Panc1 (cell line): ENCODE data around the gene TARBP1.

Experiments used
- CTCF ChIP-seq: fragments of 450-650 bp; IDR thresholded peaks from 2 replicates; pipeline ENCODE4 v1.5.1; 2017; ENCODE audit warnings: mild to moderate bottlenecking
- POLR2AphosphoS5 ChIP-seq: IDR thresholded peaks from 2 replicates; pipeline ENCODE4 v1.6.1; 2012; ENCODE audit warnings: mild to moderate bottlenecking, low read depth, low read length, moderate library complexity
- REST ChIP-seq, 2 experiments: IDR thresholded peaks; 2 replicates each; pipeline ENCODE4 v1.6.1; 2011 to 2012; ENCODE audit warnings: low read depth in 2 of 2, control low read depth in 1 of 2, low read length in 1 of 2, mild to moderate bottlenecking in 1 of 2, moderate library complexity in 1 of 2; ENCODE audit not compliant: insufficient read depth in 1 of 2
- SIN3A ChIP-seq: IDR thresholded peaks from 2 replicates; pipeline ENCODE4 v1.6.1; 2012; ENCODE audit warnings: low read depth, mild to moderate bottlenecking, low read length, moderate library complexity, borderline replicate concordance; ENCODE audit not compliant: insufficient read depth
- TCF7L2 ChIP-seq: IDR thresholded peaks from 2 replicates; pipeline ENCODE4 v1.6.1; 2011; ENCODE audit warnings: mild to moderate bottlenecking, low read depth, low read length, inconsistent platforms

- TF ChIP-seq REST (IDR thresholded peaks at IDR 0.05; ENCODE audit: insufficient read depth in 1 of 2, low read depth in 2 of 2, low read length in 1 of 2) (no peak), CTCF (no peak), POLR2AphosphoS5 (no peak), TCF7L2 (no peak), SIN3A (no peak)
These were observed 73.3 kb downstream of the TARBP1 start for GRCh38 chr1:234405676-234406075.
